Umbilical cord (tissue), 2 donors: ENCODE data around the gene AFF3. TPM values are rescaled to one million over a fixed set of nuclear protein-coding genes. Genes with fewer than 3 reads are reported as not detected.
"Not testable (repeated sequence)": the region's sequence is repeated elsewhere in the genome, so short reads cannot be mapped to it uniquely, and the experiment has no call there.

ENCODE experiments used
- DNase-seq: peaks from one replicate; pipeline ENCODE4 v3.0.0-alpha.2; 2015; ENCODE audit warnings: low spot score
- total RNA-seq: library from RNA; depleted of rRNA; stranded (reverse); fragments of >200 nt; gene quantifications from one replicate; pipeline ENCODE4 v1.2.3, GENCODE V29; 2014; ENCODE audit warnings: low replicate concordance; ENCODE audit not compliant: insufficient read depth

Gene AFF3
- total RNA-seq, 1 donor from 2014 or later: 22.1 TPM

DNA sequence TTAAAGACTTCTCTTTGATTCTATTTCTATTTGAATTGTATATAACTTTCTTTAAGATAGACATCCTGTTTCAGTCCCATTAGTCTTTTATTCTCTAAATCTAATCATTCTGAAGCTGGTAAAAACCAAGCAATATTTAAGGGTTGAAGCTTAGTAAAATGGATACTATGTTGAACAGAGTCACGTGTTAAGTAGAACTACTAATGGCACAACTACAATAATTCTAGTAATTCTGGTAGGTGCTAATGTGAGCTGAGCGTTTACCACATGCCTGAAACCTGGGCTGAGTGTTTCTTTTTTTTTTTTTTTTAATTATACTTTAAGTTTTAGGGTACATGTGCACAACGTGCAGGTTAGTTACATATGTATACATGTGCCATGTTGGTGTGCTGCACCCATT is 8.9 kb upstream of the AFF3 start:
- DNase-seq: no peak

DNA sequence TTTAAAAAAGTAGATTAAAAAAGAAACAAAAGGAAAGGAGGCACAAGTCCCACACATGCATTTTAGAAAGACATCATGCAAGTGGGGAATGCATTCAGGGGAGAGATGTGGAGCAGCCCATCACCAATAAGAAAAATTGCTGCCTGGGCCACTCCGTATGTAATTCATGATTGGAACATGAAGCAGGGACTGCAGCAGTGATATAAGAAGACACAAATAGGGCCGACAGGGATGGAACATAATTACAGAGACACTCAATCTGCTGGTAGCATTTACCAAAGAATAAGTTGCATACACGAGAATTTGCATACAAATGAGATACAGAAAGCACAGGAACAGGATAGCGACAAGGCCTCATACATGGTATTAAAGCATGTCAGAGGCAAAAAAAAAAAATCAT is 6.5 kb upstream of the AFF3 start:
- DNase-seq: no peak

DNA sequence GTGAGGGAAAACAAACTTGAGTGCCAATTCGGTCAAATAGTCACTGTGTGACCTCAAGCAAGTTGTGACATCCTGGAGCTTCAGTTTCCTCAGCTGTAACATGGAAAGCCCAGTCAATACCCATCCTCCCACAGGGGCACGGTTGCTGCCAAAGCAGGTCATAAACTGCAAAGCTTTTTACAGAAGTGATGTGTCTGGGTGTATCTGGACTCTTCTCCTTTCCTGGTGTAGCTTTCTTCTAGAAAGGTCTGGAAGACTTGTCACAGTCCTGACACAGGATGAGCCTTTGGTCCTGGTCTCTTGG is 4.2 kb upstream of the AFF3 start:
- no peak for DNase-seq

DNA sequence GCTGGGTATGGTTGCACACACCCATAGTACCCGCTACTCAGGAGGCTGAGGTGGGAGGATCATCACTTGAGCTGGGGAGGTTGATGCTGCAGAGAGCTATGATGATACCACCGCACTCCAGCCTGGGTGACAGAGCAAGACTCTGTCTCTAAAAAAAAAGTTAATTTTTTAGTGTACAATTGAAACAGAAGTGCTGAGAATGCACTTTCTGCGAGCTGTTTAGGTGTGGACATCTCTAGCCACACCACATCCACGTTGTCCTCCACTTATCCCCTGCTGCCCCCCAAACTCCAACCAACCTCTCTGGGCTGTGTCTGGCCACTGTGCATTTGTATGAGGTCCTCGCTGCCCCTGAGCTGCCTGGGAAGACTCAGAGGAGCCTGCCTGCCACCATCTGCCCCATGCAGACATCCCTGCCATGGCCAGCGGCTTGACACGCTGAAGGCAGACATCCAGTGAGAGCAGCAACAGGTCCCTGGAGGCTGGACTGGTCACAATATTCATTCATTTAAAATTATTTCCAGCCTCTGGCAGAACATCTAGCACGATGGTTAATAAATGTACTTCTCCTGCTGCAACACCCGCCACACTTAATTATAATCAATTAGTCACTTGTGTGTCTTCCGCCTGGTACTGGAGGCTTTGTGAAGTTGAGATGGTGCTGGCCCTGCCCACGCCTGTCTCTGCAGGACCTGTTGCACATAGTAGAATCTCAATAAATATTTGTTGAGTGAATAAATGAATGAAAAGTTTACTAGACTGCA is 3.7 kb upstream of the AFF3 start:
- no peak for DNase-seq

DNA sequence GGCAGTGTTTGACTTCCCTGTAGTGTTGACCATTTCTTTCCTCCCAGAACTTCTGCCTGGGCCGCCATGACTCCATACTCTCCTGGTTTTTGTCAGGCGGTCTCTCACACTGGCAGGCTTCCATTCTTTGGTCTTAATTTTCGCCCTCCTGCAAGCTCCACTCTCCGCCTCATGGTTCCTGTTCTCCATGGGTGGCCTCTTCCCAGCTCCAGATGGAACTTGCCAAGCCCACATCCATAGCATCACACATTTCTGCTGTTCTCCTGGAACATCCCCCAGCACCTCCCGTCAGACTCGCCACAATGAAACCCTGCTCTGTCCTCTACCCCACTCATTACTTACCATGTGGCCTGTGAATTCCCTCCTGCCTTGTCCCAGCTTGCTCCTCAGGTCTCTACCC is 896 bp upstream of the AFF3 start:
- no peak for DNase-seq

DNA sequence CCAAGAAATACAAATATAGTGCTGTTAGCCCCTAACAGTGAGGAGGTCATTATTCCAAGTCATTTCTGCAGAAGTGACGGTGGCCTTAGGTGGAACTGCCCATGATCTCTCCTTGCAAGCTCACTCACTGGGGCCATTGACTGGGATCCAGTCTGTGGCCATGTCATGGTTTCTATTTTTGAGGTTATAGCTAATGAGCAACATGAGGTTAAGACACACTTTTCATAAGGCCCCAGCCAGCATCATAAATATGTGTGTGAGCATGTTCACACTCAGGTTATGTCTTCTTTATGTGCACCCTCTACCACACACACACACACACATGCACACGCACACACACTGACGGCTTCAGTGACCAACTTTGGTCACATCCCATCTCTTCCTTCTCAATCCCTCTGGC is 484 bp downstream of the AFF3 start:
- DNase-seq: no peak

DNA sequence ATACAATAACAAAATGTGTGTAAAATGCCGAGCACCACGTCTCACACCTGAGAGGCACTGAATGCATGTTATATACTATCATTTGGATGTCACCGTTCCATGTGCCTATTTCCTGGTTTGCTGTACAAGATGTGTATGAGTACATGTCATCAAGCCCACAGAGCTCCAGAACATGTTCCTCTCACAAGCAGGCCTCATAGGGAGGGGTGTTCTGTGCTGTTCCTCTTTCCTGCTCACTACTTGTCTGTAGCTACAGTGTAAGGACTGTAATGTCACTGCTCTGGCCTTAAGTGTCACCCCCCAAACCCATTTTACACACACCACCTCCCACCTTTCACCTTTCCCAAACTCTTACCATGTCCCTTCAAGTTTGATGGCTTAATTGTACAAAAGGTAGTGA is 1.8 kb downstream of the AFF3 start:
- DNase-seq: no peak

DNA sequence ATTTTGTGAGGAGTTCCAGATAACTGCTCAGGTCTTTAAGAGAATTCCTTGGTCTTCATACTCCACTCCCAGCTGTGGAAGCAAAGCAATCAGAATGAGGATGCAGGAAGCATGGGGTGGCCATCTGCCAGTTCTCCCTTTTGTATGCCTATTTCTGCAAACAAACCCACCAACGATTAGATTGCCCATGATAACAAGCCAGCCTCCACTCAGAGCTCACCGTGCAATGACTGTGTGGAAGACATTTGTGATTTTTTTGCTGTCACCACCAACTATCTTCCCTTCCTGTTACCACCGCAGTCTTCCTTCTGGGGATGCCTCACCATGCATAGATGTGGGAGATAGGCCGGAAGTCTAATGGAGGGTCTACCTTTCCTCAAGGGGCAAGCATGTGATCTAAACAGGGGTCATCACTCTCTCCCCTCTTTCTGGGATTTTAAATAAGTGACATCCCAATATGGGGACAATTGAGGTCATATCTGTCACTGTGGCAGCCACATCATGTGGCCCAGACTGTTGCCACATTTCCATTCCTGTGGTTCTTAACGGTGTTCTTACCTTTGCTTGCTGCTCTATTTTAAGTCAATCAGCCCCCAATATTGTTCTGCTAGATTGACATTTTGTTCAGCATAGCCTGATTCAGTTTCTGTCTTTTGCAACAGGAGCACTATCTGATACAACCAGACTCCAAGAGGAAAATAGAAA is 4.4 kb downstream of the AFF3 start:
- DNase-seq: no peak

DNA sequence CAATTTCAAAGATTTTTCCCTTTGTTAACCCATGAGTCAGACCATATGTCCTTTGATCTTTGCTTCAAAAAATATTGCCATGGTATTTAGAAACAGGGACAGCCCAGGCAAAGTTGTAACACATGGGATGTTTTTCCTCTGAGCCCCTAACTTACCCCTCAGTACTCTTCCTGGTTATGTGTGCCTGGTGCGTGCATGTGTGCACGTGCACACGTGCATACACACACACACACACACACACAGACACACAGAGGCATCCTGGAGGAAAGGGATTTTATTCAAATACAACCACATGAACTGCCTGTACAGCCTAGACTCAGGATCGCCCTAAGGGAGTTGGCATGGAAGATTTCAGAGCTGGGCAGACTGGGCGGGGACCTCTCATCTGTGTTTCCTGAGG is 5.1 kb downstream of the AFF3 start:
- no peak for DNase-seq

DNA sequence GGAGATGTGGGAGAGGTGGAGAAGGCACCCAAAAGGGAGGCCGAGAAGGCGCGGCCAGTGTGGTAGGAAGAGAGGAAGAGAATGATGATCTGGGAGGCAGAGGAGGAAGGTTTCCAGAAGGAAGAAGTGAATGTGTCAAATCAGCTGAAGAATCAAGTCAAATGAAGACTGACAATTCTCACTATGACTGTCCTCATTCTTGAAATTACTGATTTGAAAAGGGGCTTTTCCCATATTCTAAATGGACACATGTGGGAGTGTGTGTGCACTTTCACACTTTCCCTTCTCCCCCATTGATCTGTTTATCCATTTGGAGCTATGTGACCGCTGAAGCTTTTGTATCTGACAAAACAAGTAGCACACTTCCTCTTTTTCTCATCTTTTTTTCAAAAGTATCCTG is 6.1 kb downstream of the AFF3 start:
- no peak for DNase-seq

DNA sequence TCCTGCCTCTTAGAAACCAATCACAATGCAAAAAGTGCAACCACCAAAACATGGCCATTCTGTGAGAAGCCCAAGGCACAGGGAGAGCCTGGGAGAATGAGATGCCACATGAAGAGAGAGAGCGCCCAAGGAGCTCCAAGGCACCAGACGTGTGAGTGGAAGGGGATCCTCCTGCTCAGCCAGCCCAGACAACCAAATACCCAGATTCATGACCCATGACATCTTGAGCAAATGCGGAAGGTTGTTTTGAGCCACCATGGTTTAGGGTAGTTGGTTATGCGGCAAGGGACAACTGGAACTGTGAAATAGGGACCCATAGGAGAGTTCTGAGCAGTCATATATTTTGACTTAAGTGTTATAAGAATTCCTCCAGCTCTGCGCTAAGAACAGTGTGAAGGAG is 7.0 kb downstream of the AFF3 start:
- DNase-seq: no peak

DNA sequence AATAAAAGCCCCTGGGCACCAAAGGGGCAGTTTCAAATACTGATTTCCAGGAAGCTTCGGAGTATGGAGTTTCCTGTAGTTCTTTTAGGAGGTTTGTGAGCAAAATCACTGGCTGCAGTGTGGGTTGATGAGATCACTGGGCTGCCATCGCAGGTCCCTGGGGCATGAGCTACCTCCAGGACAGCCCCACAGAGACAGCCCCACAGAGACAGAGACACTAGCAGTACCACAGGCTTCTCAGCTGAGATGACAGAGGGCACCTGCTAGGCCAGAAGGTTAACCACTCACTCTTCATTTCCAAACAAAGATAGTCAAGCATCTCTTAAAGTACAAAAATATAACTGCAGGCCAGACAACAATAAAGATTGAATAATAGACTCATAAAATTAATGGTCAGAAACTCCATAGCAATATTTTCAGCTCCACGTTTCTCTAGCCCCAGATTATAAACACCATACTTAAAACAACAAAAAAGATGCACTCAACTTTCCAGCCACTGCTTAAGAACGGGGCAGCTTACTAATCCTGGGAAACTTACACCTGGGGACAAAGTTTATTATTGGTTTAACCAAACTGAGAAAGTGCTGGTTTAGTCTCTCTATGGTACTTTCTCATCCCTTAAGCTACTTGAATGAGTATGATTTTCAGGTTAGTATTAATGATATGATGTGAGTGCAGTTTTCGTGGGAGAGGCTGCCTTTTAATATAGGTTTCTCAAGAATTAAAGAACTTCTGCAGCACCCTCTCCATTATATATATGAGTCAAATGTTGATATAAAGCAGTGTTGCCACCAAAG is 11.6 kb downstream of the AFF3 start:
- no peak for DNase-seq

DNA sequence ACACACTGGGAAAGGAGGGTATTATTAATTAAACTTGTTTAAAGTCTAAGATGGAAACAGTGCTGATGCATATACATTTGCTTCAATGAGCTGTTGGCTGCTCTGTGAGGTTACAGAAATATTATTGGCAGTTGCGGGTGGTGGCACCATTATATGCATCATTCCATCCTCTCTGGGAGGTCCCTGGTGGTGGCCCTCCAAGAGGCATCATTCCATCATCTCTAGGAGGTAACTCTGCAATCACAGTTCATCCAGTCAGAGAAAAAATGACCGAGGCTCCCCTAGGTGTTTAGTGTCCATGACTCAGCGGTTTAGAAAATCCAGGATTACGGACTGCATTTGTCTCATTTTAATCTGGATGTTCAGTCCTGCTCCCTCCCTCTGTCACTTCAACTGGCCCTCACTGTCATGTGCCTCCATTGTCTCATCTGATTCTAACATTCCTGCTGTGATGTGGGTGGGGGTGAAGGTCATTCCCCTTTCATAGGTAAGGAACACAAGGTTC is 15.4 kb downstream of the AFF3 start:
- no peak for DNase-seq

DNA sequence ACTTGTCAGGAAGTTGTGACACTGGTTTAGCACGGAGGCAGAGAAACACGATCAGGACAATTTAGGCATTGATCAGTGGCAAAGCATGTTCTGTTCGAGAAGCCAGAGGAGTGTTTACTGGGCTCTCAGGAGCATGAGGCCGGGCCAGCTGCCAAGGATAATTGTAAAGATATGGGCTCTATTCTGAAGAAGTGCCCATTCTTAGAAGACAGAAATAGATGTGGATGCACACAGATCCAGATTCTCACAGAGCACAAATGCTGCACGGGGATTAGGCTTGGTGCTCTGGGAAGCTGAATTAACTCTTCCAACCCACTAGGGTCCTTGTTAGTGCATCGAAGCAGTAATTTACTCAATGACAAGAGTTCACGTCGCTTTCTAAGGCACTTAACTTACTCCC is 16.2 kb downstream of the AFF3 start:
- peak; percentile 83 for DNase-seq

DNA sequence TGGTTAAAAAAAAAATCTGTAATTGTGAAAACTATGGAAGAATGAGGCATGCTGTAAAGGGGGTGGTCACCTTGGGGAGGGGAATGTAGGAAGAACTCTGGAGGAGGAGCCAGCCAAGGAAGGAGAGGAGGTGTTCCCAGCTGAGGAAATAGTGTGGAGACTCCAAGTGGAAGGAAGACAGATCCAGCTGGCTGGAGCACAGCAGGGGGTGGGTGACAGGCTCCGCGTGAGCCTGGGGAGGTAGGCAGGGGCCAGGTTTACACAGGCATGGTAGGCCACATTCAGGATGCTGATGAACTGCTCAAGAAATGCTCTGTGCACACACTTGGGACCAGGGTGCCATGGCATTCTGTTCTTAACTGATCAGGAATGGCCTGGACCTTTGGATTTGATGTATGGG is 16.8 kb downstream of the AFF3 start:
- DNase-seq: no peak

DNA sequence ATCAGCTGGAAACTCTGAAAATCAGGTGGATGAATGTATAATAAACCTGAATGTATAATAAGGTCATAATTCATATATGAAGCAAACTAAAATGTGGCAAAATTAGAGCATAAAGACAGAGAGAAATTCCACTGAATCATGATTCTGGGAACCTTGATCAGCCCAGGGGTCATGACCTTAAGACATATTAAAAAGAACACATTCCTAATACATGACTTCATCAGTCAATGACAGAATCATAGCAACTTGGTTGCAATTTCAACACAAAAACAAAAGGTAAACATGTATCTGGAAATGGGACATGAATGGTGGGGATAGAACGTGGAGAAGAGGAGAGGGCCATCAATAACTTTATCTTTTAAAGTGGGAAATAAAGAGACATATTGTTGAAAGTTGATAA is 17.6 kb downstream of the AFF3 start:
- DNase-seq: no peak

DNA sequence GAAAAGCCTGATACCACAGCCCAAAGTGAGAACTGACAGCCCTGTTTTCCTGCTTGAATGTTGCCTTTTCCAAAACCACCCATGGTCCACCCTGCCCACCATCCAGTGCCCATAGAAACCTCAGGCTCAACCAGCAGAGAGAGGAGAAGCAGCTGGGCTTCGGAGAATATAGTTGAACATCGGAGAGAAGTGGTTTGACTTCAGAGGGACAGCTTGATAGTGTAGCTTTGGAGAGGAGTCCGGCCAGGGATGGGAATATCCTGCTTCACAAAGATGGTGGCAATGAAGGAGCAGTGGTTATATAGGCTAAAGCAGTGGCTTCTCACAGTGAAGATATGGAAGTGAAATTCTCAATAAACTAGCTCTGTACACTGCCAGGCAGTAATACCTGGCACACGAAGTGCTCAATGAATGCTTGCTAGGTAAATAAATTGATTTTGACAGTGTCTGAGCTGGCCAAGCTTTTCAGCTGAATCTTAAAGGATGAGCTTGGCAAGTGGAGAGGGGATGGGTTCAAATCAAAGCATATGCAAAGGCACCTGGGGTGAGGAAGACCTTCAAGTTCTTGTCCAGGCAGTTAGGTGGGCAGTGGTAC is 21.2 kb downstream of the AFF3 start:
- DNase-seq: no peak

DNA sequence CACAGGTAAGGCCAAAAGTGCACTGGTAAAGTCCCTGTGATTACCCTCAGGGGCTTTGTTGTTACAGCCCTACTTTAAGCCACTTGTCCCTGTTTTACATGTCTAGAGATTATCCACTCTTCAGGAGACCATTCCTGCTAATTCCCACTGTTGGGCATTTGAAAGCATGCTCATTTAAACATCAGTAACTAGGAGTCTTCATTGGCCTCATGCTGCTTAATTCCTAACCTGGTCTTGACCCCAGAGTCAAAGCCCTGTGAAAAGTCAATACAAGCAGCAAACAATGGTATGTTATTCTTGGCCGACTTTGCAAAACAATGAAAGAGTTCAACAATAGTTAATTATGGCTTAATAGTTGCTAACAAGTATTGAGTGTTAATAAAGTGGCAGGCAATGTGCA is 23.2 kb downstream of the AFF3 start:
- DNase-seq: no peak

DNA sequence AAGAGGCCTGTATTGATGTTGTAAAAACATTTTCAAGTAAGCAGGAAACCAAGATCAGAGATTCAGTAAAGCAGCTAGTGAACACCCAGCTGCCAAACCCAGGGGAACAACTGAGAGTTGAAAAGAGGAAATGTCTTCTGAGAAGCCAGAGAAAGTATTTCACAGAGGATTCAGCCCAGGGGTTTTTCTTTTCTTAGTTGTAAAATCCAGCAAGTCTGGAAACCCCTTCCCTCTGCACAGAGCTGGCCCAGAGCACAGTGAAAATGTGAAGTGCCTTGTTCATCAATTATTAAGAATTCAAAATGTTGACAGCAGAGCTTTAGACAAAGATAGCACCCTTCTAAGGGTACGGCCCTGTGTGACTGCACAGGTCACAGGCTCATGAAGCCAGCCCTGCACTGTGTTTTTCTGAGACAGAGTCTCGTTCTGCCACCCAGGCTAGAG is 28.4 kb downstream of the AFF3 start:
- no peak for DNase-seq

DNA sequence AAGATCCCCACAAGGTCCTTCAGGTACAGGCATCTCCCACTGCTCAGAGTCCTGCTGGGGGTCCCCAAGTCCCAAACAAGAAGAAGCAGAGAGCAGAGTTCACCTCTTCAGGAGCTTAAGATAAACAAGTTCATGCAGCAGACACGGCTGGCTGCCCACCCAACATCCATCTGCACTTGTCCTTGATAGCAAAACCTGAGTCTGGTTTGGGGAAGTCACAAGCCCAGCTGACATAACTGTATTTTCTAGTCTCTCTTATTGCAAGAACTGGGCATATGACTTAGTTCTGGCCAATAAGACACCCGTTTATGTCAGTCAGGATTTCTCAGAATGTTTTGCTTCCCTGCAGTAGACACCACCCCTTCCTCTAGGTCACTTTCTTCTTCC is 31.8 kb downstream of the AFF3 start:
- DNase-seq: no peak

DNA sequence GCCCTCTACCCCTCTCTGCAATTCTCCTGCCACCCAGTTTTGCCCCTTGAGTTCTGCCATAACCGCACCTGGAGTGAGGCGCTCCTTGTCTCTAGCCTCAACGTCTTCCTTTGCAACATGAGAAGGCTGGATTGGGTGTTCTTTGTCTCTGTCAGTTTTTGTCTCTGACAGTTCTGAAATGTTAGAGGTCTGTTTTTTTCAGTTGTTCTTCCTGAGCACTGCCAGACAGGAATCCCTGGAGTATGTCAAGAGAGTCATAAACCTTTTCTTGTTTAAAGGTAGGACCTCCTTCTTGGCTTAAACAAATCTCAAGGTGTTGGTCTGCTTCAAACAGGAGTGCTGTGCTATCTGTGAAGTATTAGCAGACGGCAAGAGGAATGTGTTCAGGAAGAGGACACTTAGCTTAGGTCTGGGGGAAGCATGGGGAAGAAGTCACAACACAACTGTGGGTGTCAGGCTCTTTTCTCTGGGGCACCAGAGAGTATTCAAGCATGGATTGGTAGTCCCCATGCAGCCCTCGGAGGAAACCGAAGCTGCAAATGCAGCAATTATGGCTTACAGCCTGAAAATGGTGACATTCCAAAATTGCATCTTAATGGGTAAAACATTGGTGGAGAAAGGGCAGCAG is 32.3 kb downstream of the AFF3 start:
- DNase-seq: no peak

DNA sequence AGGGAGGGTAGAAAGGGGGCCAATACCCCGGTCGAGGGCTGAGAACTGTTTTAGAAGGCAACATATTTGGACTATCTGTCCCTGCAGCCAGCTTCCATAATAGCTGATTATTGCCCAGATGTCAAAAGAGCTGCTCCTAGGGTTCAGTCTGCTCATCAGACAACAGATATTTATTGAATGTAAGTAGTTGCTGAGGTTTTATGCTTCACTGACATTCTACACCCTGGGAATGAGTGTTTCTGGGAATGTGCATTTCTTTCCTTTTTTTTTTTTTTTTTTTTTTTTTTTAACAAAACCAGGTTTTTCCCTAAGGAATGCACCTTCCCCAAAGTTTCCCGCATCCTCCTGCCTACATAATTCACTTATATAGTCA is 33.8 kb downstream of the AFF3 start:
- not testable (repeated sequence) for DNase-seq
